WTC11 (cell line): ENCODE data around the gene ZNF518A. TPM values are rescaled to one million over a fixed set of nuclear protein-coding genes. Genes with fewer than 3 reads are reported as not detected.
"Not testable (repeated sequence)": the region's sequence is repeated elsewhere in the genome, so short reads cannot be mapped to it uniquely, and the experiment has no call there.

ENCODE experiments used
- ATAC-seq: fragments of 200-7000 bp; cut with Tn5 transposase; 2 replicates; pipeline ENCODE4 v1.10.0; 2021; ENCODE audit warnings: mild to moderate bottlenecking, moderate library complexity
- CTCF ChIA-PET: fragments of 300-600 bp; sonication (Branson Sonifier 250); formaldehyde crosslinking; loops from one replicate; lab custom pipeline; 2021; ENCODE audit warnings: antibody characterized with exemption; lab: Charles Lee
- POLR2A ChIA-PET: fragments of 350-600 bp; sonication (Branson Sonifier 250); formaldehyde crosslinking; loops from one replicate; lab custom pipeline; 2021; ENCODE audit warnings: antibody characterized with exemption; lab: Charles Lee
- DNase-seq: peaks from one replicate; pipeline ENCODE4 v3.0.0; 2021; ENCODE audit warnings: low spot score
- H3K27ac Mint-ChIP-seq: 2 replicates; pipeline ENCODE4 v1.8.0; 2021; ENCODE audit warnings: mixed read lengths
- H3K27me3 Mint-ChIP-seq: 2 replicates; pipeline ENCODE4 v1.8.0; 2021; ENCODE audit warnings: low read depth, mild to moderate bottlenecking, moderate library complexity, mixed read lengths
- H3K36me3 Mint-ChIP-seq: 2 replicates; pipeline ENCODE4 v1.8.0; 2021; ENCODE audit warnings: mixed read lengths
- H3K4me1 Mint-ChIP-seq: 2 replicates; pipeline ENCODE4 v1.8.0; 2022; ENCODE audit warnings: mixed read lengths
- H3K4me3 Mint-ChIP-seq: 2 replicates; pipeline ENCODE4 v1.8.0; 2021; ENCODE audit warnings: mild to moderate bottlenecking, moderate library complexity, mixed read lengths
- H3K9me3 Mint-ChIP-seq: 2 replicates; pipeline ENCODE4 v1.8.0; 2021; ENCODE audit warnings: mixed read lengths
- AR ChIP-seq: fragments of 250-450 bp; sonication (Bioruptor Pico); IDR thresholded peaks from 2 replicates; pipeline ENCODE4 v1.9.0; 2021; ENCODE audit warnings: mild to moderate bottlenecking
- ATF2 ChIP-seq: sonication (generic); formaldehyde crosslinking; IDR thresholded peaks from 2 replicates; pipeline ENCODE4 v1.8.1; 2022; ENCODE audit warnings: low read depth, missing genetic modification reagents, borderline replicate concordance
- CBFB ChIP-seq: sonication (generic); formaldehyde crosslinking; IDR thresholded peaks from 2 replicates; pipeline ENCODE4 v1.8.1; 2022; ENCODE audit warnings: mild to moderate bottlenecking, low read depth, missing genetic modification reagents
- CDX4 ChIP-seq: fragments of 250-450 bp; sonication (Bioruptor Pico); IDR thresholded peaks from 2 replicates; pipeline ENCODE4 v1.9.0; 2021; ENCODE audit warnings: moderate library complexity, mild to moderate bottlenecking, inconsistent platforms, borderline replicate concordance
- FOXP1 ChIP-seq: sonication (generic); formaldehyde crosslinking; IDR thresholded peaks from 2 replicates; pipeline ENCODE4 v1.8.0; 2022; ENCODE audit warnings: missing genetic modification reagents, mild to moderate bottlenecking, moderate library complexity, borderline replicate concordance
- GTF2I ChIP-seq: fragments of 250-450 bp; sonication (Bioruptor Pico); conservative IDR thresholded peaks from 2 replicates; pipeline ENCODE4 v1.4.0; 2021; ENCODE audit warnings: mild to moderate bottlenecking
- HMGA2 ChIP-seq: fragments of 250-450 bp; sonication (Bioruptor Pico); IDR thresholded peaks from 2 replicates; pipeline ENCODE4 v1.4.0; 2021; ENCODE audit warnings: mild to moderate bottlenecking, moderate library complexity
- IRF2 ChIP-seq: sonication (generic); formaldehyde crosslinking; IDR thresholded peaks from 2 replicates; pipeline ENCODE4 v1.8.0; 2022; ENCODE audit warnings: low read depth, missing genetic modification reagents, borderline replicate concordance
- KAT7 ChIP-seq: sonication (generic); formaldehyde crosslinking; IDR thresholded peaks from 2 replicates; pipeline ENCODE4 v1.8.1; 2023; ENCODE audit warnings: missing genetic modification reagents, mild to moderate bottlenecking, borderline replicate concordance
- MAX ChIP-seq: sonication (generic); formaldehyde crosslinking; IDR thresholded peaks from 2 replicates; pipeline ENCODE4 v1.8.0; 2022; ENCODE audit warnings: mild to moderate bottlenecking, missing genetic modification reagents
- NR1H2 ChIP-seq: sonication (generic); formaldehyde crosslinking; IDR thresholded peaks from 2 replicates; pipeline ENCODE4 v1.9.0; 2021; ENCODE audit warnings: mild to moderate bottlenecking, moderate library complexity, missing genetic modification reagents
- OVOL2 ChIP-seq: fragments of 250-450 bp; sonication (Bioruptor Pico); IDR thresholded peaks from 2 replicates; pipeline ENCODE4 v1.9.0; 2021; ENCODE audit warnings: mild to moderate bottlenecking, borderline replicate concordance
- RELA ChIP-seq: sonication (generic); formaldehyde crosslinking; IDR thresholded peaks from 2 replicates; pipeline ENCODE4 v1.8.1; 2022; ENCODE audit warnings: missing genetic modification reagents, mild to moderate bottlenecking, borderline replicate concordance
- RORB ChIP-seq: fragments of 250-450 bp; sonication (Bioruptor Pico); IDR thresholded peaks from 2 replicates; pipeline ENCODE4 v1.9.0; 2021; ENCODE audit warnings: mild to moderate bottlenecking
- TEAD4 ChIP-seq: sonication (generic); formaldehyde crosslinking; IDR thresholded peaks from 2 replicates; pipeline ENCODE4 v1.8.0; 2022; ENCODE audit warnings: mild to moderate bottlenecking, missing genetic modification reagents
- total RNA-seq: library from RNA; stranded (reverse); gene quantifications from 3 replicates; pipeline ENCODE4 v1.2.3, GENCODE V29; 2021
- TF ChIP-seq, protein P1 (sequence below): sonication (generic); formaldehyde crosslinking; IDR thresholded peaks from 2 replicates; pipeline ENCODE4 v1.8.1; 2023; ENCODE audit warnings: mild to moderate bottlenecking, missing genetic modification reagents, borderline replicate concordance
- TF ChIP-seq, protein P2 (sequence below): sonication (generic); formaldehyde crosslinking; IDR thresholded peaks from 2 replicates; pipeline ENCODE4 v1.8.1; 2023; ENCODE audit warnings: mild to moderate bottlenecking, missing genetic modification reagents
- TF ChIP-seq, protein P3 (sequence below): sonication (generic); formaldehyde crosslinking; conservative IDR thresholded peaks from 2 replicates; pipeline ENCODE4 v1.8.1; 2022; ENCODE audit warnings: mild to moderate bottlenecking, missing genetic modification reagents
- TF ChIP-seq, protein P4 (sequence below): fragments of 250-450 bp; sonication (Bioruptor Pico); IDR thresholded peaks from 2 replicates; pipeline ENCODE4 v1.9.0; 2021; ENCODE audit warnings: mild to moderate bottlenecking, borderline replicate concordance

ZNF518A gene
- total RNA-seq, 1 experiment from 2014 or later, result 29.9 TPM

- ATAC-seq, result no peak
- TF ChIP-seq AR (no peak), GTF2I (CRISPR knock-in tag) (no peak), RORB (CRISPR knock-in tag) (no peak), CBFB (CRISPR knock-in tag) (no peak), IRF2 (CRISPR knock-in tag) (no peak), FOXP1 (CRISPR knock-in tag) (no peak), HMGA2 (CRISPR knock-in tag) (no peak), TEAD4 (CRISPR knock-in tag) (no peak), NR1H2 (CRISPR knock-in tag) (no peak), CDX4 (no peak), RELA (CRISPR knock-in tag) (no peak), ATF2 (CRISPR knock-in tag) (no peak), KAT7 (CRISPR knock-in tag) (no peak), MAX (no peak), OVOL2 (CRISPR knock-in tag) (no peak)
- TF ChIP-seq, protein P1, sequence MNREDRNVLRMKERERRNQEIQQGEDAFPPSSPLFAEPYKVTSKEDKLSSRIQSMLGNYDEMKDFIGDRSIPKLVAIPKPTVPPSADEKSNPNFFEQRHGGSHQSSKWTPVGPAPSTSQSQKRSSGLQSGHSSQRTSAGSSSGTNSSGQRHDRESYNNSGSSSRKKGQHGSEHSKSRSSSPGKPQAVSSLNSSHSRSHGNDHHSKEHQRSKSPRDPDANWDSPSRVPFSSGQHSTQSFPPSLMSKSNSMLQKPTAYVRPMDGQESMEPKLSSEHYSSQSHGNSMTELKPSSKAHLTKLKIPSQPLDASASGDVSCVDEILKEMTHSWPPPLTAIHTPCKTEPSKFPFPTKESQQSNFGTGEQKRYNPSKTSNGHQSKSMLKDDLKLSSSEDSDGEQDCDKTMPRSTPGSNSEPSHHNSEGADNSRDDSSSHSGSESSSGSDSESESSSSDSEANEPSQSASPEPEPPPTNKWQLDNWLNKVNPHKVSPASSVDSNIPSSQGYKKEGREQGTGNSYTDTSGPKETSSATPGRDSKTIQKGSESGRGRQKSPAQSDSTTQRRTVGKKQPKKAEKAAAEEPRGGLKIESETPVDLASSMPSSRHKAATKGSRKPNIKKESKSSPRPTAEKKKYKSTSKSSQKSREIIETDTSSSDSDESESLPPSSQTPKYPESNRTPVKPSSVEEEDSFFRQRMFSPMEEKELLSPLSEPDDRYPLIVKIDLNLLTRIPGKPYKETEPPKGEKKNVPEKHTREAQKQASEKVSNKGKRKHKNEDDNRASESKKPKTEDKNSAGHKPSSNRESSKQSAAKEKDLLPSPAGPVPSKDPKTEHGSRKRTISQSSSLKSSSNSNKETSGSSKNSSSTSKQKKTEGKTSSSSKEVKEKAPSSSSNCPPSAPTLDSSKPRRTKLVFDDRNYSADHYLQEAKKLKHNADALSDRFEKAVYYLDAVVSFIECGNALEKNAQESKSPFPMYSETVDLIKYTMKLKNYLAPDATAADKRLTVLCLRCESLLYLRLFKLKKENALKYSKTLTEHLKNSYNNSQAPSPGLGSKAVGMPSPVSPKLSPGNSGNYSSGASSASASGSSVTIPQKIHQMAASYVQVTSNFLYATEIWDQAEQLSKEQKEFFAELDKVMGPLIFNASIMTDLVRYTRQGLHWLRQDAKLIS (CRISPR knock-in tag), result no peak
- TF ChIP-seq, protein P2, sequence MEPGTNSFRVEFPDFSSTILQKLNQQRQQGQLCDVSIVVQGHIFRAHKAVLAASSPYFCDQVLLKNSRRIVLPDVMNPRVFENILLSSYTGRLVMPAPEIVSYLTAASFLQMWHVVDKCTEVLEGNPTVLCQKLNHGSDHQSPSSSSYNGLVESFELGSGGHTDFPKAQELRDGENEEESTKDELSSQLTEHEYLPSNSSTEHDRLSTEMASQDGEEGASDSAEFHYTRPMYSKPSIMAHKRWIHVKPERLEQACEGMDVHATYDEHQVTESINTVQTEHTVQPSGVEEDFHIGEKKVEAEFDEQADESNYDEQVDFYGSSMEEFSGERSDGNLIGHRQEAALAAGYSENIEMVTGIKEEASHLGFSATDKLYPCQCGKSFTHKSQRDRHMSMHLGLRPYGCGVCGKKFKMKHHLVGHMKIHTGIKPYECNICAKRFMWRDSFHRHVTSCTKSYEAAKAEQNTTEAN (CRISPR knock-in tag), result no peak
- TF ChIP-seq, protein P3, sequence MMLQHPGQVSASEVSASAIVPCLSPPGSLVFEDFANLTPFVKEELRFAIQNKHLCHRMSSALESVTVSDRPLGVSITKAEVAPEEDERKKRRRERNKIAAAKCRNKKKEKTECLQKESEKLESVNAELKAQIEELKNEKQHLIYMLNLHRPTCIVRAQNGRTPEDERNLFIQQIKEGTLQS (CRISPR knock-in tag), result no peak
- TF ChIP-seq, protein P4, sequence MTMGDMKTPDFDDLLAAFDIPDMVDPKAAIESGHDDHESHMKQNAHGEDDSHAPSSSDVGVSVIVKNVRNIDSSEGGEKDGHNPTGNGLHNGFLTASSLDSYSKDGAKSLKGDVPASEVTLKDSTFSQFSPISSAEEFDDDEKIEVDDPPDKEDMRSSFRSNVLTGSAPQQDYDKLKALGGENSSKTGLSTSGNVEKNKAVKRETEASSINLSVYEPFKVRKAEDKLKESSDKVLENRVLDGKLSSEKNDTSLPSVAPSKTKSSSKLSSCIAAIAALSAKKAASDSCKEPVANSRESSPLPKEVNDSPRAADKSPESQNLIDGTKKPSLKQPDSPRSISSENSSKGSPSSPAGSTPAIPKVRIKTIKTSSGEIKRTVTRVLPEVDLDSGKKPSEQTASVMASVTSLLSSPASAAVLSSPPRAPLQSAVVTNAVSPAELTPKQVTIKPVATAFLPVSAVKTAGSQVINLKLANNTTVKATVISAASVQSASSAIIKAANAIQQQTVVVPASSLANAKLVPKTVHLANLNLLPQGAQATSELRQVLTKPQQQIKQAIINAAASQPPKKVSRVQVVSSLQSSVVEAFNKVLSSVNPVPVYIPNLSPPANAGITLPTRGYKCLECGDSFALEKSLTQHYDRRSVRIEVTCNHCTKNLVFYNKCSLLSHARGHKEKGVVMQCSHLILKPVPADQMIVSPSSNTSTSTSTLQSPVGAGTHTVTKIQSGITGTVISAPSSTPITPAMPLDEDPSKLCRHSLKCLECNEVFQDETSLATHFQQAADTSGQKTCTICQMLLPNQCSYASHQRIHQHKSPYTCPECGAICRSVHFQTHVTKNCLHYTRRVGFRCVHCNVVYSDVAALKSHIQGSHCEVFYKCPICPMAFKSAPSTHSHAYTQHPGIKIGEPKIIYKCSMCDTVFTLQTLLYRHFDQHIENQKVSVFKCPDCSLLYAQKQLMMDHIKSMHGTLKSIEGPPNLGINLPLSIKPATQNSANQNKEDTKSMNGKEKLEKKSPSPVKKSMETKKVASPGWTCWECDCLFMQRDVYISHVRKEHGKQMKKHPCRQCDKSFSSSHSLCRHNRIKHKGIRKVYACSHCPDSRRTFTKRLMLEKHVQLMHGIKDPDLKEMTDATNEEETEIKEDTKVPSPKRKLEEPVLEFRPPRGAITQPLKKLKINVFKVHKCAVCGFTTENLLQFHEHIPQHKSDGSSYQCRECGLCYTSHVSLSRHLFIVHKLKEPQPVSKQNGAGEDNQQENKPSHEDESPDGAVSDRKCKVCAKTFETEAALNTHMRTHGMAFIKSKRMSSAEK (CRISPR knock-in tag), result no peak
- TF ChIP-seq, all 79 proteins: peak for 0
- peaks cover 4% of the 10 kb centered on the region for H3K4me1 Mint-ChIP-seq
- H3K36me3 Mint-ChIP-seq, result peaks cover 23% of the 10 kb centered on the region
- peaks cover 52% of the 10 kb centered on the region for H3K9me3 Mint-ChIP-seq
- no peak for DNase-seq
- H3K27me3 Mint-ChIP-seq, result peaks cover 2% of the 10 kb centered on the region
- H3K4me3 Mint-ChIP-seq, result no peak overlapping the region
- ChIA-PET CTCF (interaction anchor here (1.7 kb wide), 1 partner anchor 41 kb away, joined by 4 read pairs; no protein-coding TSS in a partner anchor), POLR2A (no interaction called here)
- H3K27ac Mint-ChIP-seq, result no peak overlapping the region
Measured at GRCh38 chr10:96188916-96189315, 58.8 kb downstream of the ZNF518A start.

DNA sequence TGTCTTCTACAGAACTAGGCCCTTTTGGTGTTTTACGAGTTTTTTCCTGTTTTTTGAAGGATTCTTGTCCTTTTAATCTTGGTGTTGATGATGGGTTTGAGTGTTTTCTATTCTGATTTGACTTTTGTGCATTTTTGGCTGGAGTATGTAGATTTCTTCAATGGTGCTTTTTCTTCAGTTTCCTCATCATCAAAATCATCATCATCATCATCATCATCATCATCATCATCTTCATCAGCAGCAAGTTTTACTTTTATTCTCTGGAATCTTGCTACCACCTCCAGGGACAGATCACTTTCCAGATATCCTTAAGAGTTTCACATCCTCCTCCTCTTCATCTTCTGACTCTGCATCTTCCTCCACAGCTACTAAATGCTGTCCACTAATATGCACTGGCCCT lies 59.4 kb downstream of the ZNF518A start:
- H3K27ac Mint-ChIP-seq, POLR2A ChIA-PET, ATAC-seq, H3K4me1 Mint-ChIP-seq, H3K4me3 Mint-ChIP-seq, DNase-seq, CTCF ChIA-PET, H3K27me3 Mint-ChIP-seq: not testable (repeated sequence)
- H3K36me3 Mint-ChIP-seq, result peaks cover 19% of the 10 kb centered on the region
- H3K9me3 Mint-ChIP-seq, result peaks cover 47% of the 10 kb centered on the region
